NCI-H446 (cell line): Measurements from ENCODE around the gene EXOC2.

Source experiments
- DNase-seq, 2 experiments: peaks; one replicate each; lab custom pipeline; 2025; lab: John Stamatoyannopoulos, UW

EXOC2 gene

GRCh38 chr6:465531-466348 lies 227.2 kb downstream of the EXOC2 start:
- no peak for DNase-seq

- no peak for DNase-seq
These were observed 236.1 kb downstream of the EXOC2 start for GRCh38 chr6:456887-457286.

DNA sequence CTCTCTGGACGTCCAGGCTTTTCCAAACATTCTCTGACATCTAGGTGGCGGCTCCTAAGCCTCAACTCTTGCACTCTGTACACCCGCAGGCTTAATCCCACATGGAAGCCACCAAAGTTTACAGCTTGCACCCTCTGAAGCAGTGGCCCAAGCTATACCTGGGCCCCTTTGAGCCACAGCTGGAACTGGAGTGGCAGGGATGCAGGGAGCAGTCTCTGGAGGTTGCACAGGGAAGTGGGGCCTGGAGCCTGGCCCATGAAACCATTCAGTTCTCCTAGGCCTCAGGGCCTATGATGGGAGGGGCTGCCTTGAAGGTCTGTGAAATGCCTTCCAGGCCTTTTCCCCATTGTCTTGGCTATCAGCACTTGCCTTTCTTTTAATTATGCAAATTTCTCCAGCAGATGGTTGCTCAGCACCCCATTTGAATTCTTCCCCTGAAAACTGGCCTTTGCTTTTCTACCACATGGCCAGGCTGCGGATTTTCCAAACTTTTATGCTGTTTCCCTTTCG lies 236.5 kb downstream of the EXOC2 start:
- DNase-seq = no peak

- no peak for DNase-seq
These were observed 237.1 kb downstream of the EXOC2 start for GRCh38 chr6:455835-456234.

GRCh38 chr6:455006-455585 lies 237.8 kb downstream of the EXOC2 start:
- no peak for DNase-seq

DNA sequence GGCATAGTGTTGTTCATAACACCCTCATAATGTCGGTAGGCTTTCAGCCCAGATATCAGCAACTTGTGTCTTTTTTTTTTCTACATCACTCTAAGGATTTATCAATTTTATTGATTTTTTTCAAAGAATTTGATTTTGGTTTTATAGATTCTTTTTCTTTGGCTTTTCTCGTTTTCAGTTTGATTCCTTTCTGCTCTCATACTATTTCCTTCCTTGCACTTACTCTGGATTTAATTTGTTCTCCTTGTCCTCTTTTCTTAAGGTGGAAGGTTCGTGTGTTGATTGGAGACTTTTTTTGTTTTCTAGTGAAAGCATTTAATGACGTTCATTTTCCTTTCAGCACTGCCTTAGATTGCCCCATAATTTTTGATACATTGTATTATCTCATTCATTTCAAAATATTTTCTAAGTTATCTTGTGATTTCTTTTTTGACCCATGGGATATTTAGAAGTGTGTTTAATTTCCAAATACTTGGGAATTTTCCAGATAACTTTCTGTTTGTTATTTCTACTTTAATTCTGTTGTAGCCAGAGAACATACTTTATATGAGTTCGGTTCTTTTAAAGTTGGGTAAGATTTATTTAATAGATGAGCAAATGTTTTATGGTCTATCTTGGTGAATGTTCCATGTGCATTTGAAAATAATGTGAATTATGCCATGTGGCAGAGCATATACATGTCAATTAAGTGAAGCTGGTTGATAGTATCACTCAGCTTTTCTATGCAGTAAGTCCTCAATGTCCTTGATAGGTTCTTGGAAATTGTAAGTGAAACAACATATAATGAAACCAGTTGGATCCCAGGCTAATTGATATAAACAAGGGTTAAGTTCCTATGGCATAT lies 238.6 kb downstream of the EXOC2 start:
- no peak for DNase-seq

GRCh38 chr6:453152-453551 lies 239.8 kb downstream of the EXOC2 start:
- peak in 1 of 2 experiments; percentile 7 for DNase-seq

DNA sequence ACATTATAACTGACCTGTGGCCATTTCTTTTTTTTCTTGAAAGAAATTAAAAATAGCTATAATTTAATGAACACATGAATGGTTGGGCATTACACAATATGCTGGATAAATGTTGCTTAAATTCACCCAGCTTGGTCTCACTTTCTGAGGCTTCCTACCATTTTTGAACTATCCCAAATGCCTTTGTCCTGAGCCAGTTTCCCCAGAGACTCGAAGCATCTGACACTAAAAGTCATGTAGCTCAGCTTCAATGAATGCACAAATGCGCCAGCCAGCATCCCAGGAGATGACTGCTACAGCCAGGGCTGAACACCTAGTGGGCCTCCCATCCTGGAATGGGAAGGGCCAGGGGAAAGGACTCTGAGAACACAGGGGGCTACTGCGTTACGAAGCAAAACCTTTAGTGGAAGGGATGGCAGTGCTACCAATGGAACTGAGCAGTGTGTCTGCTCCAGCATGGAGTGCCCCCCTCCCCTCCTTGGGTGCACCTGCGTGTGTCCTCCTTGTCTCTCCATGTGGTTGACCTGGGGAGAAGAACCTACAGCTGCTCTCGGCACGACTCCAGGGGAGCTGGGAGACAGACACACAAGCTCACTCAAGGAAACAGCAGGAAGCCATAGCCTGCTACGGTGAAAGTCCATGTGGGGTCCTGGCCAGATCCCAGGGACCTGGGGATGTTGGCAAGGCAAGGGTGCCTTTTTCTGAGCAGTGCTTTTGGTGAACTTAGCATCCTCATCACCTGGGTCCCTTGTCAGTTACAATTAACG lies 240.5 kb downstream of the EXOC2 start:
- DNase-seq = no peak

- no peak for DNase-seq
These were observed 241.1 kb downstream of the EXOC2 start for GRCh38 chr6:451847-452246.

GRCh38 chr6:451336-451735 lies 241.6 kb downstream of the EXOC2 start:
- DNase-seq = no peak

- no peak for DNase-seq
These were observed 243.2 kb downstream of the EXOC2 start for GRCh38 chr6:449486-450419.

GRCh38 chr6:449057-449430 lies 243.9 kb downstream of the EXOC2 start:
- no peak for DNase-seq

- no peak for DNase-seq
These were observed 244.5 kb downstream of the EXOC2 start for GRCh38 chr6:448296-449056.

GRCh38 chr6:447381-448165 lies 245.4 kb downstream of the EXOC2 start:
- no peak for DNase-seq

DNA sequence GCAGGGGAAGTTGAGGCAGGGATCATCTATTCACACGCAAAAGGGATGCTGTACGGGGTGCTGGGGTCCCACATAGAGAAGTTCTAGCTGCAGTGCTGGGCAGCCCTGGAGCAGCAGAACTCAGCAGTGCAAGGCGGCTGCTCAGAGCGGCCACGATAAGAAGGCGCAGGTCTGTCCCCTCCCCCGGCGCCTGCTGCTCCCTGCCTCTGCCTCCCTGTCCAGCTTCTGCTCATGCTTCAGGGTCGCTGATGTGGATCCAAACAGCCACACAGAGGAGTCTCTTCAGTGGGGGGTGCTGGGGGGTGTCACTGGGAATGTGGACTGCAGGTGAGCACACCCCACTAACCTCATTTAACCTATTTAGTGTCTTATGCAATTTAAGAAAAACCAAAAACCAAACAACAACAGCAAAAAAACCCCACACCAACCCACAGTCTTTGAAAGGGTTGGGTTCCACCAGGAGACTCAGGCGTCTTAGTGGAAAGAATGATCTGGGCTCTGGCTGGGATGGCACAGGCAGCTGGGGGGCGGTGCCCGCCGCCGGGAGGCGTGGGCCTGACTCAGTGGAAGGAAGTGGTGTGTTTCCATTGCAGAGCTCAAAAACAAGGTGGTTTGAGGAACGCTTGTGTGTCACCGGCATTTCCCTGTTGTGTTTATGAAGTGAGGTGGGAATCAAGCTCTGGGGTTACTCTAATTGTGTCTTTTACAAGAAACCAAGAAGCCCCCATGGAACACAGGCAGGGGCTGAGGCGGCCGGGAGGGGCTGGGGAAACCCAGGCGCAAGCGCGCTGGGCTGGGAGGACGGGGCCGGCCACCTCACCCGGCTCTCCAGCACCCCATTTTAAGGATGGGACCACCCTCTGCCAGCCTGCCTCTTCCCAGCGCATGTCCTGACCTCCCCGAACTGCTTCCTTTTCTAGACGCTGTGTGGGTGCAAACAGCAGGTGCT lies 246.2 kb downstream of the EXOC2 start:
- no peak for DNase-seq

DNA sequence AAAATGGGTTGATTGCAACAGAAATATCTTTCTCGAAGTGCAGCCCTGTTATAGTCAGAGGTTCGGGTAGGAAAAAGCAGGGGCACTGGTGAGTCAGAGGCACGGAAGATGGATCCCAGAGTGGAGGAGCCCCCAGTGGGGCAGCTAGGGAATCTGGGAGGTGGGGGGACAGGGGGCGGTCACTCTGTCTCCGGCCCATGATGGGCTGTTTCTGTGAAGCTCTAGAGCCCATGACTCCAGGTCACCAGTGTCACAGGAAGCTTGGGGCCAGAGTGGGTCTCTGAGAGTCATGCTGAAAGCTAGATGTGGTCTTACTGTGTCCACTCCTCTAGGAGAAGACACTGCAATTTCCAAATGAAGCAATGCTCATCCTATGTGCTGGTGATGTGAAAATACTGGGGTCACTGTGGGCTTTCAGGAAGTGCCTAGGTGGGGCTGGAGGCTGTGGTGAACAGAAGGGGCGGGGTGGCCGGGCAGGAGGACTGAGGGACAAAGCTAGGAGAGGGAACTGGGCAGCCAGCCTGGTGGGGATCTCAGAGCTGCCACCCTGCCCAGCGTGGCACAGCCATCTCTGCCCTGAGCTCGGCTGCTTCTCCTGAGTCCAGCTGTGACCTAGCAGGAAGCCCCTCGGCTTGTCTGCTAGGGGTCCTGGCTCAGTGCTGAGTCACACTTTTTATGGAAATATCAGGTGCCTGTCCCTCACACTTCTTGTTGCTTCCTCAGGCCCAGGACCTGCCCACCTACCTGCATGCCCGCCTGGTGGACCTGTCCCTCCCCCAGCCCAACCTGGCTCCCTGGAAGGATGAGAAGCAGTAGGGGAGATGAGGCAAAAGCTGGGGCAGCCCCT lies 247.1 kb downstream of the EXOC2 start:
- no peak for DNase-seq

GRCh38 chr6:444653-445275 lies 248.2 kb downstream of the EXOC2 start:
- DNase-seq = no peak
